IPS-NIHi11 (cell line): ENCODE measurements around the gene MRAS.
A peak's percentile ranks its signal among the peaks of the same experiment; 100 is the strongest.
"Not testable (repeated sequence)": the region's sequence is repeated elsewhere in the genome, so short reads cannot be mapped to it uniquely, and the experiment has no call there.

ENCODE experiments used
- DNase-seq: peaks from one replicate; pipeline ENCODE4 v3.0.0; 2012; ENCODE audit warnings: mixed read lengths, low spot score

Gene MRAS

DNA sequence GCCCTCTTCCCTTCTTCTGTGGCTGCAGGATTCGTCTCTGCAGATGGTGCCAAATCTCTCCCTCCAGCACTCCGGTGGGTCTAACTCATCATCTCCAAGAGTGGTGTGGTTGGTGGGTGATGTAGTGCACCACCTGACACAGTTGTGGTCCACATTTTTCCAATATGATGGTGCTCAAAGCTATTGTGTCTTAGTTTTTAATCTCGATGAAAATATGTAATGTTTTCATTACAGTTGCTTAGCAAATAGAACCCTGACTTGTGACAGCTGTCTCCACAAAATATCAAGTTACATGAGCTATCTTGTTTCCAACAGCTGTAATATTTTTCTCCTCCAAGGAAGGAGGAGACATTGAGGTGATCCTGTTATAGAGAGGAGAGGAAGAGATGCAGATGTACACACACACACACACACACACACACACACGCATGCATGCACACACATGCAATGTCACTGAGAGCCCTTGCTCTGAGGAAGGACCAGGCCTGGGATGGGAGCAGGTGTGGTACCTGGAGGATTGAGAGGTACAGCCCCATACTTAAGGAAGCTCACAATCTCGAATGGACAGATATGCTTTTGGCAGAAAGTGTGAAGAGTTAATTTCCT lies 70.3 kb downstream of the MRAS start:
- no peak for DNase-seq

DNA sequence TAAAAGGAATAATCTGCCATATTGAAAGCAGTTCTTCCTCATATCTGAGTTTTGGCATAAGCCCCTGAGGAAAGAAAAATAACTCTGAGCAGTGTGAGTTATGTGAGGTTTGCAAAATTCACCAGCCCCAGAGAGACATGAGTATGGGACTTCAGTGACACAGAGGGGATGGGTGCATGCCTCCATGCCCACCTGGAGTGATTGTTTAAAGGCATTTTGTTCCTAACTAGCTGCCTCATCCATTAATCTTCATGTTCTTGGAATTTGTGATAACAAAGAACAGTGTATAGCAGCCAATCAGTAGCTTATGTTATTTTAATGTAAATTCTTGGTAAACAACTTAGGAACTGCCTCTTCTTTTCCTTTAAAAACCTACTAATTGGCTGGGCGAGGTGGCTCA lies 74.9 kb downstream of the MRAS start:
- DNase-seq = no peak

DNA sequence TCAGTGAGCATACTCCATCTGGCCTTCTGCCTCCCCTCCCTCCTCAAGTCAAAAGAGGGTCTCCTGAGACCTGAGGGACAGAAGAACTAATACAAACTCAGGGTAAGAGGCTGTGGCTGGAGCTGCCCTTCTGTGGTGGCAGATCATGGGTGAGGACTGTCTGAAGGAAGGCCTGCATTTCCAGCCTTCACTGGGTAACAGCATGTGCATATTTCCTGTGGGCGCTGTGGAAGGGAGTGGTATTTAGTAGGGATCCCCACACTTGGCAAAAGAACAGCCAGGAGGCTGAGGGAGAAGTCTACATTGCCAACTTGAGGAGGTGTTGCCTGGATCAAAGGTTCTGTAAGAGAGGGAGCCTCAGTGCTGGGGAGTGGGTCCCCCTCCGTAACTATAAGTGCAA lies 75.9 kb downstream of the MRAS start:
- no peak for DNase-seq

DNA sequence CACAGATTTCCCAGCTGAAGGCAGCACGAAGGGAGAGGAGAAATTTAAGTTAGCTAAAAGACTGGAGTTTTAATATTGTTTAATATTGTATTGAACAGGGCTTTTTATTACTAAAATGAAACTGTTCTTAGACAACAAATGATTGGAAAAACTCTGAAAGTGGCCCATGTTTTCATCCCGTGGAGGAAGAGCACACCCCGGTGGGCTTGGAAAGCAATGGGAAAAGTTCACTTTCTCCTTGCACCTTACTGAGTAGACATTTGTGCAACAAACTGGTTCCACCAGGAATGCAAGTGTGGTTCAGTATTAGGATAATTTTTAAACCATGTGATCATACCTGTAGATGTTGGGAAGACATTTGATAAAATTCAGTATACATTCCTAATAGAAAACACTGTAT lies 77.8 kb downstream of the MRAS start:
- DNase-seq = no peak

DNA sequence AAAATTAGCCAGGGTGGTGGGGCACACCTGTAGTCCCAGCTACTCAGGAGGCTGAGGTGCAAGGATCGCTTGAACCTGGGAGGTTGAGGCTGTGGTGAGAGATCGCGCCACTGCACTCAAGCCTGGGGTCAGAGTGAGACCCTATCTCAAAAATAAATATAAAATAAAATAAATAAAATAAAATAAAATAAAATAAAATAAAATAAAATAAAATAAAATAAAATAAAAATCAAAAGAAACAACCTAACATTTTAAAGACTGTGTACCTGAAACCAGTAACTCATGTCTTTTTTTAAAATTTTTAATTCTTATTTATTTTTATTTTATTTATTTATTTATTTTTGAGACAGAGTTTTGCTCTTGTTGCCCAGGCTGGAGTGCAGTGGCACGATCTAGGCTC lies 78.4 kb downstream of the MRAS start:
- not testable (repeated sequence) for DNase-seq

DNA sequence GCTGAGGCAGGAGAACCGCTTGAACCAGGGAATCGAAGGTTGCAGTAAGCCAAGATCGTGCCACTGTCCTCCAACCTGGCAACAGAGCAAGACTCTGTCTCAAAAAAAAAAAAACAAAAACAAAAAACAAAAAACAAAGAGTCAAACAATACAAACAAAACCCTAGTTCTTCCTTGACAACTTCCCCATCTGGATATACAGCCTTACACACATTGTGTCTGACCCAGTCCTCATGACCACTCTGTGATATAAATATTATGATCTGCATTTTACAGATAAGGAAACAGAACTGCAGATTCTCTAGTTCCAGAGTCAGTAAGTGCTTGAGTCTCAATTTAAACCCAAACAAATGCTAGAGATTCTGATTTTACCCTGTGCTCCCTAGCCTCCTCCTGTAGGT lies 81.3 kb downstream of the MRAS start:
- DNase-seq = no peak

DNA sequence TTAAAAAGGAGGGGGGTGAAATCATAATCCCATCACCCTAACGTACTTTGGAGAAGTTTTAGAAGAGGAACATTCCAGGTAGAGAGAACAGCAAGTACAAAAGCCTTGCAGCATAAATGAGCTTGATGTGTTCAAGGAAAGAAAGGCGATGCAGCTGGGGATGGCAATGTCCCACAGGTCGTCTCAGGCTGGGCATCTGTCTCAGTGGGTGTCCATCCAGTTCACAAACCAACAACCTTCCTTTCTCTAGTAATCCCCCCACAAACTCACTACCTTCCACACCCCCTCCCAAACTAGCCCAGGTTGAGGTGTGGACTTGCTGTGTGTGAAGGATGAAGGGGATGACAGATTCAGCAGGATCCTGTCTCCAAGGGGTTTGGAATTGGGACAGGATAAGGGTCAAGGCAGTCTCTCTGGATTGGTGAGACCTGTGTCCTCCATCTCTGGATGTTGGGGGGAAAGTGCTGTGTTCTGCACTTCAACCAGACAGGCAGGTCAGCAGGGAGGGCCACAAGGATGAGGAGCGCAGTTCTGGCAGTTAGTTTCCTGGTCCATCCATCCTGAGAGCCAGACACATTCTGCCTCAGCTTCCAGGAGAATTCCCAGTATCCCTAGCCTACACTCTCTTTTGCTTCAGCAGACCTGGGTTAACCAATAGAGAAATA lies 84.3 kb downstream of the MRAS start:
- no peak for DNase-seq

DNA sequence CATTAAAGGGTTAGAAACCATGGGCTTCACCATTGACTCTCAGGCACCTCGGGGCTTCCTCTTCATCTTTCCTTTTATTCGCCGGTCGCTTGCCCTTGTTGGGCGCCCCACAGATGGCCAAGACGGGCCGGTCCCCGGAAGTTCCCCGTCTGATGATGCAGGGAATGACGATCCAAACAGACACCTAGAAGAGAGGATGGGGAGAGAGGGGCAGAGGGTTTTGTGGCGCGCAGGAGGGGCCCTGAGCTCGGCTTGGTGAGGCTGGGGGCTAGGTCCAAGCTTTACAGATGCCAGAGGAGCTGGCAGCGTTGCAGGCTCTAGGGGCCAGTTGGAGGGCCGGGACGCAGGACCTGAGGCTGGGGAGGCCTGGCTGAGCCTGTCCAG lies 85.5 kb downstream of the MRAS start:
- DNase-seq = no peak

DNA sequence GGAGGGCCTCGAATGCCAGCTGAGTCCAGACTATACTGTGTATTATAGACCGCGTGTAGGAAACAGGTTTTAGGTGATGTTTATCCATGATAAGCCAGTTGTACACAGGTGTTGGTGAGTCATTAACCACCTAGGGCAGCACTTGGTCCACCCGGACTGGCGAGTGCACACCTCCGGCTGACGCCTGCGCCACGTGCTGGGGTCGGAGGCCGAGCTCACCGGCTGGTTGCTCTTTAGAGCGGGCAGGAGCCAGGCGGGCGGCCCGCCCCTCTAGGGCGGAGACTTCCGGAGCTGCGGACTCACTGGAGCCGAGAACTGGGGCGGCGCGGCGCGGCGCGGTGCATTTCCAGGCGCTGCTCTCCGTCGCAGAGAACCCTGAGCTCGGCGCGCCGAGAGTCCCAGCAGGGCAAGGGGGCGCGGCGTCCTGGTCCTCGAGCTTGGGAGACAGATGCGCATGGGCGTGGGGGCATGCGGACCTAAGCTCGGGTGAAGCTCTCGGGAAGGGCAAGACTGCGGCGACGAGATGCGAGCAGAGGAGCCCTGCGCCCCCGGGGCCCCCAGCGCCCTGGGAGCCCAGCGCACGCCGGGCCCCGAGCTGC lies 86.0 kb downstream of the MRAS start, which contains the start of gene ESYT3:
Gene ESYT3, plus strand, starts transcription at position 341 of the 599 bp plus-strand sequence. Its CDS starts 183 bp downstream, at position 524.
- DNase-seq = peak; percentile 93

DNA sequence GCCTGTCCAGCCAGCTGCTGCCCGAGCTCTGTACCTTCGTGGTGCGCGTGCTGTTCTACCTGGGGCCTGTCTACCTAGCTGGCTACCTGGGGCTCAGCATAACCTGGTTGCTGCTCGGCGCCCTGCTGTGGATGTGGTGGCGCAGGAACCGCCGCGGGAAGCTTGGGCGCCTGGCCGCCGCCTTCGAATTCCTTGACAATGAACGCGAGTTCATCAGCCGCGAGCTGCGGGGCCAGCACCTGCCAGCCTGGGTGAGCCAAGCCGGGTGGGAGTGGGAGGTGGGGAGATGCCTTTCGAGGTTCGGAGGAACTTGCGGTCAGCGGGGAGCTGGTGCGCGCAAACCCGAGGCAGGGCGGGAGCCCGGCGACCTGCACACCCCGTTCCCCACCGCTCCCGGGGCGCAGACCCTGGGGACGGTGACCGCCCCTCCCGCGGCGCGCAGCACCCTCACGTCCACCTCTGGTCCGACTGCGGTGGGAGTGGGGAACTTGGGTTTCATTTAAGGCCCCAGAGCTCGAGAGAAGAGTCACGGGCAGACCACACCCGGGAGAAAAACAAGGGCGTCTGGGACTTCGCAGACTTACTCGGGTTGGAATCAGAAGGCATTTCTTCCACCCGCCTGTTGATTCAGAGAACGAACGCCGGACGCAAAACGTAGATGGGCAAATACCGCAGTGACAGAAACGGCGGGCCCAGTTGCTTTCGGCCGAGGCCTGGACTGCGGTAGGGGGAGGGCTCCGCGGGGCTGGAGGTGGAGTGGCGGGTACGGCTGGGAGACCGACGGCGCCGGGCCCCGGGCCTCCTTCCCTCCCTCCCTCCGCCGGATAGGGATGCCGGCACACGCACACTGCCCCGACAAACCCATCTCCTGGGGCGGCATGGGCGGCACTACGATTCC lies 86.7 kb downstream of the MRAS start:
- peak; percentile 78 for DNase-seq

DNA sequence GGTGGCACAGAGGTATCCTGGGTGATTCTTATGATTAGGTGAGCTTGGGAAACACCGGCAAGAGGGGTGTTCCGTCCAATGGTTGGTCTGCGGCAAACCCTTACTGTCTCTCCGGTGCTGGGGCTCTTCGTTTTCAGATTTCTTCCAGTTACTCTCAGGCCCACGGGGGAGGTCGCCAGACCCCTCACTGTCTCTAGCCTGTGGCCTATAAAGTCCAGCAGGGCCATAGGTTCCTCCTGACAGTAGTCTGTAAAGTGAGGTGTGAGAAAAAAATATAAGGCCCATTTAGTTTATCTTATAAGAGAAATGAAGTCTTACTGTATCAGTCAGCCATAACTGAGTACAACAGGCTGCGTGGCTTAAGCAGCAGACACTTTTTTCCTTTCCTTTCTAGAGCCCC lies 87.5 kb downstream of the MRAS start:
- DNase-seq = no peak

DNA sequence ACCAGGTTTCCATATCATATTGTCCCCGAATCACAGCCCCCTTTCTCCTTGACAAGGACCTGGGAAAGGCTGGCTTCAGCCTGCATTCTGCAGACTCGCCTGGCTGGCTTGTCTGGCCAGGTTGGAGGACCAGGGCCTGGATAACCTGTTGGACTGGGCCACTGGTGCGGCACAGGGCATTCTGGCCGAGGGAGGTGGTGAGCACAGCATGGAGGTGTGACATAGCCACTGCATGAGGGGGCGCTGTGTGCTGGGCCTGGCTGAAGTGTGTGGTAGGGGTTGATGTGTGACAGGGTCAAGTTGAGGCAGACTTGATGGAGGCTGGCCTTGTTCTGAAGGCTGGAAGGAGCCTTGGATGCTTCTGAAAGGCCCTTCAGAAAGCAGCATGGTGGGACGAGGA lies 88.9 kb downstream of the MRAS start:
- DNase-seq = no peak

DNA sequence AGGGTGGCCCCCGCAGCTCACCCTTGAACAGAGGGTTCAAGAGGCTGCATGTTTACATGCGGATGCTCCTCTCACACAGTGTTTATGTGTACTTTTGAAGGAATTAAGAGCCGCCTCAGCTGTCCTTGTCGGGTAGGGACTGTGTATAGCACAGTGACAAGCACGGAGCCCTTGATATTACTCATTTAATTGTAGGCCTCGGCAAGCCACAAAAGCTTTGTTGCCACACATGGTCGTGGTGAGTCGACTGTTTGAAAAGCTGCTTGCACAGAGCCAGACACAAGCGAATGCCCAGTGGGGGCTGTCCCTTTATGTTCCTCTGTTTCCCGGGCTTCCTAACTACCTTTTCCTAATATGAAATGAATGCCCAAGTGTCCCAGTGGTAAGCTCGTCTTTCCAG lies 90.5 kb downstream of the MRAS start:
- DNase-seq = no peak

DNA sequence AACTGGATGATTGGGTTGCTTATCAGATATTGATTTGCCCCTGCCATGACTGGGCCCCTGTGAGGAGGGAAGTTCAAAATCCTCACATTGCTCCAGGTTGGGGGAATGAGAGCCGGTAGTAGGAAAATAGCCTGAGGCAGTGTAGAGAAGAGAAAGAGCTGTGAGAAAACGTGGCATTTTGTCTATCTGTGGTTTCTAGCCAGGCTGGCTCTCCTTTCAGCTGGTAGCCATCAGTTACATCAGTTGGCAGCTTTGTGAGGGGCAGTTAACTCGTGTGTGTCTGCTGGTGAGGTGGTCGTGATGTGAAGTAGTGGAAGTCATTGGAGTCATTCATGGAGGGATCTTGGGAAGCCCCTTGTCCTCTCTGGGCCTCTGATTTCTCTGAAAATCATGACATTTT lies 91.3 kb downstream of the MRAS start:
- no peak for DNase-seq

DNA sequence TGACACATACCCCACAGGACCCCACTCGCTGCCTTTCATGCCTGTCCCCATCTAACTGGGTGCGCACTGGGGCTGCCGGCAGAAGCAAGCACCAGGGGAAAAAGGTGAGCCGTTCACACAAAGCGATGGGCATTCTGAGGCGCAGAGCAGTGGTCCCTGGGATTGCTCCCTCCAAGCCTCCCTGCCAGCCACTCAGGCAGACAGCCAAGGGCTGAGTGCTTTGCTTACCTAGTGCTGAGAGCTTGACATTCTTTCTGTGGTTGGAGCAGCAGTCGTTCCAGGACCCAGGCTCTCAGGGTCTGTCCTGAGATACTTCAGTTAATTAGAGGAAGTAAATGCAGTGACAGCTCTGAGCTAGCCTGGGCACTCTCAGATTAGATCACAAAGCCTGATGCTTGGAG lies 91.7 kb downstream of the MRAS start:
- DNase-seq = no peak

DNA sequence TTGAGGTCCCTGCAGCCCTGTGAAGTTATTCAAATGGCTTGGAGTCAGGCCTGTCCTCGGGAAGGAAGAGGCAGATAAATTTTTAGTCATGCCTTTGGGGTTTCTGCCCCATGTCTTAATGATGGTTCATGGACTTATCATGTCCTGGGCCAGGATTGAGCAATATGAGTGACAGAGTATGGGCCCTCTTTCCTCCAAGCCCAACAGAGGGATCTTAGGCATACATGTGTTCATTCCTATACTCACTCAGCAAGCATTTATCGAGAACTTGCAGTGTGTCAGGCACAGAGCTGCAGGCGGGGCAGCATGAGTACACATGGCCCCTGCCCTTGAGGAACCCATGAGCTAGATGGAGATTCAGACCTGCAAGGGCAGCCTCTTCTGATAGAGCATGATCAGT lies 92.2 kb downstream of the MRAS start:
- no peak for DNase-seq

DNA sequence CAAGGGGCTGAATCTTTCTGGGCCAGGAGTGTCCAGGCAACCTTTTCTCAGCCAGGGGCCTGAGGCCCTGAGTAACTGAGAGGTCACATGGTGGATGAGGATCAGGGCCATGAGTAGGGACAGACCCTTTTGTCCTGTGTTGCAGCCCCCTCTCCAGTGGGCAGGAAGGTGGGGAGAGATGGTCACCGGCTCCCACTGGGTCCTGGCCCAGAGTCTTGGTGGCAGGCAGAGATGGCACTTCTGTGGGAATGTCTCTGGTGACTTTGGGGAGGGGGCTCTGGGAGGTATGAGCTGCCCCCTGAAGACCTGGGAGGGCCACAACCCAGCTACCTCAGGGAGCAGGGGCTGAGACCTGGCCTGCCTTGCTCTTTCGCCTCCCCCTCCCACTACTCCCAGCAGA lies 92.9 kb downstream of the MRAS start:
- no peak for DNase-seq

DNA sequence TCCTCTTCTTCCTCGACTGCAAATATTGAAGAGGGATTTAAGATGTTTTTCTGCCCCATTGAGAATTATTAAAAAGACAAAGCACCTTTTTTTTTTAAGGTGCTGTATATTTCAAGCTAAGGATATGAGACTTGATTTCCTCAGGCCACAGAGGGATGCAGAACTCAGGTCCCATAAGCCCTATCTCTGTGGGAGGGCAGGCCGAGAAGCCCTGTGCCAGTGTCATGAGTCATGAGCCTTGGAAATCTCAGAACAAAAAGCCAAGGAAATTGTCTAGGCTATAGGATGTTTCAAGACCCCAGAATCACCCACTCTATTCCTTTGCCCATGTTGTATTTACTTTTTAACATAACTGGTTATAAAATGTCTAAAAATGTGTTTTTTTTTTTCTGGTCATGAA lies 93.4 kb downstream of the MRAS start:
- no peak for DNase-seq

DNA sequence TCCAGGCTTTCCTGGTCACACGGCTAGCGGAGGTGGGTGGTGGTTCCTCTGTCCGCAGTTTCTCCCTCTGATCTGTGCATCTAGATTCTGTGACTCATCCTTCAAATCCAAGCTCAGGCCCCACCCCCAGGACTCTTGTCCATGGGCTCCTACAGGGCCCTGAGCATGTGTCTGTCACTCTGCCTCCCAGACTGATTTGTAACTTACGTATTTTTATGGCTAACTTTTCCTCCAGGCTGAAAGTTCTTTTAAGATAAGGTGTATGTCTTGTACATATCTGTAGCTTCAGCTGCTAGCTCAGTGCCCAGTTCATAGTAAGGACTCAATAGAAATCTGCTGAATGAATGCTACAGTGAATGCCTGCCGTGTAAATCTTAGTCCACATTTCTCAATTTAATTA lies 94.1 kb downstream of the MRAS start:
- DNase-seq = peak; percentile 51

DNA sequence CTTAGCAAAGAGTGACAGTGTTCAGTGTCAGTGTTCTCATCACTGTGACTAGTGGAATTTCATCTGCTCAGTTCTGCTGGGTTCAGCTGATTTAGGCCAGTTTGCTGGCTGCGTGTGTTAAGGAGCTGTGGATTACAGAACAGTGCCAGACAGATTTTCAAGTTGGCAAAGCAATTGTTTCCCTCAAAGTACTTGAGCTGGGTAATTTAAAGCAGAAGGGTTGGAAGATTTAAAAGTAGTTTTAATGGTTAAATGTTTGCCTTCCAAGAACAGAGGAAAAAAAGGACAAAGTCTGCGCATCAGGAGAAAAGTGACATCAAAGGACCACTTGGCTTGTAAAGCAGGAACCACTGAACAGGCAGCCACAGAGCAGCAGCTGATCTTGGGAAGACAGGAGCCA lies 94.7 kb downstream of the MRAS start:
- no peak for DNase-seq

DNA sequence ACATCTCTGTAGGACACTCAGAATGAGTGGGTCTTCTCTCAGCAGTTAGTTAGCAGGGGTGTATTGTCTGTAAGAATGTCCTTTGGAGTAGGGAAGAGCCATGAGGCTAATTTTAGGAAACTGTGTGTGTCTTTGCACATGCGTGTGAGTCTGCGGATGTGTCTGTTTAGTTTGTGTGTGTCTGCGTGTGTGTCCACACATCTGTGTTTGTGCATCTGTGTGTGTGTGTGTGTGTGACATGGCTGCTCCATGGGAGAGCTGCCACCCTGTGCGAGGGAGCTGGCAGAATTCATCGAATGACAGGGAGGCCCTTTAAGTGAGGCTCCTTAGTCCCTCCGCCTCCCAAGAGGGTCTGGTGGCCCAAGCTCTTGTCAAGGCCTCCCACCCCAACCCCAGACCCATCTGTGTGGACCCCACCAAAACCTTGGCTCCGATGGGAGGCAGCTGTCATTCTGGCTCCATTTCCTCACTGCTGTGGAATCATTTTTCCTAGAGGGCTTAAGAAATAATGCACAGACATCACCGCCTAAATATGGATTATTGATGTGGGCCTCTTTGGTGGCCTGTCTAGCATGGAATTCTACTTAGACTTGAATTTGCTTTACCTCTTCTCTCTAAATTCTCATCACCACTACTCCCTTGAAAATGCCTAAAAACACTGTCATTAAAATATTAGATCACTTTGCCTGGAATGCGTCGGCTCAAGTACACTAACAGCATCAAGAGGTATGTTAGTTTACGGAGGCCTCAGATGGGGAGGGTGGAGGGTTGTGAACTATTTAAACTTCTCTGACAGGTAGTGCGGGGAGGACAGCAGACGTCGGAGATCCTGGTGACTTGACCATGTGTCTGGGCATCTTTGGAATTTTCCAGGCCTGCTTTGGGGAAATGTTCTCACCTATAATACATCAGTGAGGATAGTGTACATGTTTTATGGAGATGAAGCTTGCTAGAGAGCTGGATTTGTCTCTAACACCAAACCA lies 95.4 kb downstream of the MRAS start:
- no peak for DNase-seq

DNA sequence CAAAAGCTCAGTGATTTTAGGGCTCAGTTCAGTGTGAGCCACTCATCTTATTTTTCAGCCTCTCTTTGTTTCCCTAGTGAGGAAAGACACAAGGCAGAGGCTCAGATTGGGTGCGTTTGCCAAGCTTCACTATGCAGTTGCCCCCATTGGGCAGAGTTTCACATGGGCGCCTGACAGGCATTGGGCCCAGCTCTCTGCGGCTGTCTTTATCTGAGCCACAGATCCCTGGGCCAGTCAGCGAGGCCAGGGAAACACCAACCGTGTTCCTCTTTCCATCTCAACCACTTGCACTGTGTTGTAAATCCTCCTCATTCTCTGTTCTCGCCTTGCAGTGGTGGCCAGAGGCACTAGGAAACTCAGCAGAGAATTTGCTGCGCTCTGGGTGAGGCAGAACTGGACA lies 96.9 kb downstream of the MRAS start:
- DNase-seq = no peak
